GM12874 (cell line): Measurements from ENCODE around the gene MCC.

Experiments
- TF ChIP-seq, protein P1 (sequence below): IDR thresholded peaks from 2 replicates; pipeline ENCODE4 v1.5.1; 2011; ENCODE audit warnings: low read depth, mild to moderate bottlenecking, control low read depth, low read length, moderate library complexity; ENCODE audit not compliant: insufficient read depth

The MCC gene

DNA sequence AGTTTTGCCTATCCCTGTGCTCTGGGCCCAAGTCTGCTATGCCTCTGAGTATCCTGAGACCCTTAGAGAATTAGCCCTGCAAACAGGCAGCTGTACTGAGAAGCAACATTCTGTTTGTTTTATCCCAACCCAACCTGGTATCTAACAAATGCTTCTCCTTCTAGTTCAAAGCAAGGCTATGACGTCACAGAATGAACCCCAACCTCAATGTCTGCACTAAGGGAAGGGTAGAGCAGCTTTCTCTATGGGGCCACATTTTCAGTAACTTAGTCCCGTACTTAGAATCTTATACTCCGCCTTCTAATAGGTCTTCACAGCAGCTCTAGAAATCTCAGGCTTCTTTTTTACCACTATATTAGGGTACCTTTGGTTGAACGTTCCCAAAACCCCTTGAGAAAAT is 223.1 kb downstream of the MCC start:
- TF ChIP-seq, protein P1, sequence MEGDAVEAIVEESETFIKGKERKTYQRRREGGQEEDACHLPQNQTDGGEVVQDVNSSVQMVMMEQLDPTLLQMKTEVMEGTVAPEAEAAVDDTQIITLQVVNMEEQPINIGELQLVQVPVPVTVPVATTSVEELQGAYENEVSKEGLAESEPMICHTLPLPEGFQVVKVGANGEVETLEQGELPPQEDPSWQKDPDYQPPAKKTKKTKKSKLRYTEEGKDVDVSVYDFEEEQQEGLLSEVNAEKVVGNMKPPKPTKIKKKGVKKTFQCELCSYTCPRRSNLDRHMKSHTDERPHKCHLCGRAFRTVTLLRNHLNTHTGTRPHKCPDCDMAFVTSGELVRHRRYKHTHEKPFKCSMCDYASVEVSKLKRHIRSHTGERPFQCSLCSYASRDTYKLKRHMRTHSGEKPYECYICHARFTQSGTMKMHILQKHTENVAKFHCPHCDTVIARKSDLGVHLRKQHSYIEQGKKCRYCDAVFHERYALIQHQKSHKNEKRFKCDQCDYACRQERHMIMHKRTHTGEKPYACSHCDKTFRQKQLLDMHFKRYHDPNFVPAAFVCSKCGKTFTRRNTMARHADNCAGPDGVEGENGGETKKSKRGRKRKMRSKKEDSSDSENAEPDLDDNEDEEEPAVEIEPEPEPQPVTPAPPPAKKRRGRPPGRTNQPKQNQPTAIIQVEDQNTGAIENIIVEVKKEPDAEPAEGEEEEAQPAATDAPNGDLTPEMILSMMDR = no peak

GRCh38 chr5:113264046-113264445 is 224.2 kb downstream of the MCC start:
- TF ChIP-seq, protein P1 = no peak

DNA sequence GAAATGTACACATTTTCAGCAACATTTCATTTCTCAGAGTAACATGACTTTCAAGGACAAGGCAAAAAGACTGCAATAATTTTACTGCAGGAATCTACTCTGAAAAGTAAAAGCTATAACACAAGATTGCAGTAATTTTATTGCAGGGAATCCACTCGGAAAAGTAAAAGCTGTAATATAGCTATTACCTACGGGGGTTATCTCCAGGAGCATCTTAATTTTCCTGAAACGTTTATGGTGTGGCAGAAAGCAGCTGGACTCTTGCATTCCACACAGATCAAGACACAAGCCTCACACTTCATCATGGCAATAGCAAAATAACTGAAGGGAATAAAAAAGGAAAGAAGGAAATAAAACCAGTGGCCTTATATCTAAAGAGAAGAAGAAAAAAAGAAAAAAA is 224.7 kb downstream of the MCC start:
- TF ChIP-seq, protein P1 = no peak

DNA sequence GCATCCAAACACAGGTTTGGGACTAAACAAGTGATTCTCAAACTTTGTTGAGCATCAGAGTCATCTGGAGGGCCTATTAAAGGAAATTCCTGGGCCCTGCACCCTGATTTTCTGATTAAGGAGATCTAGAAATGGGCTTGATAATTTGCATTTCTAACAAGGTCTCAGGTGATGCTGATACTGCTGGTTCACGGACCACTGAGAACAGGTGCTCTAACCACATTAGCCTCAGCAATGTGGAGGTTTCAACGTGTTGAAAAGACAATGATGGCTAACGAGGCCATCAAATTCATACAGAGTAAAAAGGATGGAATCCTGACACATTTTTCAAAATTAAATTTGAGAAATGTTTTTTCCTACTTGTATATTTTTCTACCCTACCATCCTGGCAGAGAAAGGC is 225.6 kb downstream of the MCC start:
- TF ChIP-seq, protein P1 = no peak

DNA sequence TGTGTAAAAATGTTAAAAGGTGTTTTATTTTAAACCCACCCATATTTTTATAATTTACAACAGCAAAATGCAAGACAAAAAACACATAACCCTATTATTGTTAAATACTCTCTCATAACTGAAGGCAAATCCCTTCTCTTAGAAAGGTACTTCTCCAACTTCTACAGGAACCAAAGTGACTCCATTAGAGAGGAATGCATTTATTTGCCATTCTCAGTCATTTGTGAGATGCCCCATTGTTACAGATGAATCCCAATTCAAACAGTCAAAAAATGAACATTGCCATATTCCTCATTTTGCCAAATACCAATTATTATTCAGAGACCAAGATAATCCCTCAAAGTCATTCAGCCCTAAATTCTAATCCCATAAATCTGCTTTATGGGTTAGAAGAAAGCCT is 229.2 kb downstream of the MCC start:
- TF ChIP-seq, protein P1 = no peak

DNA sequence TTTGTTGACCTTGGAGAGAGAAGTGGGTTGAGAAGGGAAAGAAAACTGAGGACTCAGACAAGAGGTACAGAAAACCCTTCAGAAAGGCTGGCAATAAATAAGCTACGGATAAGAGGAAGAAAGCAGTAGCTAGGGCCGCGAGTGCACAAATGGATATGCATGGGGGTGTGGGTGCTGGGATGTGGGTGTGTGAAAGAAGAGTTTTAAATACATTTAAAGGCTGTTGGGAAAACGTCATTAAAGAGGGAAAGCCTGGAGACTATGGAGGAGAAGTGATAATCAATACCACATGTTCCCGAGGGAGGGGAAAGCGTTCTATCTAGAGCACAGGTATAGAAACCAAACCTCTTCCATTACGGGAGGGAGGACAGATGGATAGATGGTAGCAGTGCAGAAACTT is 230.7 kb downstream of the MCC start:
- TF ChIP-seq, protein P1 = no peak

- TF ChIP-seq, protein P1 = no peak
Observed at GRCh38 chr5:113256671-113257452, 231.4 kb downstream of the MCC start.
